PC-9 (cell line): ENCODE results near the gene CEP112. TPM values are rescaled to one million over a fixed set of nuclear protein-coding genes. Genes with fewer than 3 reads are reported as not detected.

ENCODE experiments used
- BruUV-seq: library from RNA; stranded (reverse); fragments of 400-500 nt; replicated peaks from 2 replicates; lab custom pipeline; 2021; lab: Mats Ljungman, UMichigan
- CTCF ChIA-PET: fragments of 300-600 bp; sonication (Branson Sonifier 250); formaldehyde crosslinking; loops from one replicate; lab custom pipeline; 2022; ENCODE audit warnings: antibody characterized with exemption; lab: Charles Lee
- POLR2A ChIA-PET: fragments of 300-600 bp; sonication (Branson Sonifier 250); formaldehyde crosslinking; loops from one replicate; lab custom pipeline; 2022; ENCODE audit warnings: antibody characterized with exemption; ENCODE audit not compliant: unreplicated experiment; lab: Charles Lee
- DNase-seq, 2 experiments: peaks; one replicate each; pipeline versions ENCODE4 v3.0.0 to v3.0.0-alpha.2; 2015 to 2022; ENCODE audit warnings: mixed read lengths in 1 of 2
- H2AFZ ChIP-seq: fragments of 200-600 bp; sonication (generic); 2 replicates; pipeline ENCODE4 v1.8.1; 2017; ENCODE audit warnings: antibody characterized with exemption
- H3F3A ChIP-seq: fragments of 200-600 bp; sonication (generic); 2 replicates; pipeline ENCODE4 v1.8.1; 2017; ENCODE audit warnings: antibody characterized with exemption, mild to moderate bottlenecking, low read depth; ENCODE audit not compliant: insufficient read depth
- H3K27ac ChIP-seq: fragments of 200-600 bp; sonication (generic); 2 replicates; pipeline ENCODE4 v1.6.1; 2016; ENCODE audit warnings: mixed run types
- H3K27me3 ChIP-seq: fragments of 200-600 bp; sonication (generic); 2 replicates; pipeline ENCODE4 v1.6.1; 2016; ENCODE audit warnings: low read depth, mixed run types; ENCODE audit not compliant: insufficient read depth
- H3K36me3 ChIP-seq: fragments of 200-600 bp; sonication (generic); 2 replicates; pipeline ENCODE4 v1.6.1; 2016; ENCODE audit warnings: low read depth, mixed run types
- H3K4me1 ChIP-seq: fragments of 200-600 bp; sonication (generic); replicated peaks from 2 replicates; pipeline ENCODE4 v1.6.1; 2016; ENCODE audit warnings: mixed run types; ENCODE audit not compliant: insufficient read depth
- H3K4me2 ChIP-seq: fragments of 200-600 bp; sonication (generic); 2 replicates; pipeline ENCODE4 v1.6.1; 2017; ENCODE audit warnings: mixed run types
- H3K4me3 ChIP-seq: fragments of 200-600 bp; sonication (generic); 2 replicates; pipeline ENCODE4 v1.6.1; 2016; ENCODE audit warnings: mixed run types
- H3K79me2 ChIP-seq: fragments of 200-600 bp; sonication (generic); 2 replicates; pipeline ENCODE4 v1.6.1; 2017; ENCODE audit warnings: low read depth, mixed run types
- H3K9me2 ChIP-seq: fragments of 200-600 bp; sonication (generic); 2 replicates; pipeline ENCODE4 v1.8.1; 2017; ENCODE audit warnings: mild to moderate bottlenecking; ENCODE audit not compliant: insufficient read depth
- H3K9me3 ChIP-seq: fragments of 200-600 bp; sonication (generic); 2 replicates; pipeline ENCODE4 v1.8.1; 2016; ENCODE audit warnings: low read depth; ENCODE audit not compliant: insufficient read depth
- H4K20me1 ChIP-seq: fragments of 200-600 bp; sonication (generic); 2 replicates; pipeline ENCODE4 v1.8.1; 2017; ENCODE audit not compliant: insufficient read depth
- EZH2 ChIP-seq: fragments of 200-600 bp; sonication (generic); IDR thresholded peaks from 2 replicates; pipeline ENCODE4 v1.8.0; 2017; ENCODE audit warnings: antibody characterized with exemption, low read depth
- intact Hi-C: fragments of 100-400 bp; cut with micrococcal nuclease; formaldehyde crosslinking; loops from one replicate; pipeline ENCODE4 v1.10.0; 2022; ENCODE audit not compliant: unreplicated experiment
- total RNA-seq: library from RNA; stranded (reverse); gene quantifications from 2 replicates; pipeline ENCODE4 v1.2.3, GENCODE V29; 2021
- TF ChIP-seq, protein P1 (sequence below): fragments of 200-600 bp; sonication (generic); conservative IDR thresholded peaks from 2 replicates; pipeline ENCODE4 v1.6.1; 2017; ENCODE audit warnings: mixed run types, antibody characterized with exemption, mild to moderate bottlenecking, moderate library complexity

The CEP112 gene
- total RNA-seq, 1 experiment from 2014 or later: 4.3 TPM

GRCh38 chr17:65711671-65712276, 480.2 kb downstream of the CEP112 start:
- BruUV-seq: no TSS peak
- ChIA-PET CTCF (no interaction called here), POLR2A (no interaction called here)
- Histone ChIP-seq H4K20me1 (no peaks in the 10 kb centered on the region), H3K4me1 (no peaks in the 10 kb centered on the region), H3F3A (no peaks in the 10 kb centered on the region), H3K9me2 (no peaks in the 10 kb centered on the region), H3K79me2 (no peaks in the 10 kb centered on the region), H3K9me3 (no peaks in the 10 kb centered on the region), H3K27me3 (no peaks in the 10 kb centered on the region), H2AFZ (no peak overlapping the region), H3K4me2 (no peak overlapping the region), H3K4me3 (no peak overlapping the region), H3K27ac (no peak overlapping the region), H3K36me3 (no peaks in the 10 kb centered on the region)
- intact Hi-C loops: no loop called here
- no peak for DNase-seq
- TF ChIP-seq, protein P1, sequence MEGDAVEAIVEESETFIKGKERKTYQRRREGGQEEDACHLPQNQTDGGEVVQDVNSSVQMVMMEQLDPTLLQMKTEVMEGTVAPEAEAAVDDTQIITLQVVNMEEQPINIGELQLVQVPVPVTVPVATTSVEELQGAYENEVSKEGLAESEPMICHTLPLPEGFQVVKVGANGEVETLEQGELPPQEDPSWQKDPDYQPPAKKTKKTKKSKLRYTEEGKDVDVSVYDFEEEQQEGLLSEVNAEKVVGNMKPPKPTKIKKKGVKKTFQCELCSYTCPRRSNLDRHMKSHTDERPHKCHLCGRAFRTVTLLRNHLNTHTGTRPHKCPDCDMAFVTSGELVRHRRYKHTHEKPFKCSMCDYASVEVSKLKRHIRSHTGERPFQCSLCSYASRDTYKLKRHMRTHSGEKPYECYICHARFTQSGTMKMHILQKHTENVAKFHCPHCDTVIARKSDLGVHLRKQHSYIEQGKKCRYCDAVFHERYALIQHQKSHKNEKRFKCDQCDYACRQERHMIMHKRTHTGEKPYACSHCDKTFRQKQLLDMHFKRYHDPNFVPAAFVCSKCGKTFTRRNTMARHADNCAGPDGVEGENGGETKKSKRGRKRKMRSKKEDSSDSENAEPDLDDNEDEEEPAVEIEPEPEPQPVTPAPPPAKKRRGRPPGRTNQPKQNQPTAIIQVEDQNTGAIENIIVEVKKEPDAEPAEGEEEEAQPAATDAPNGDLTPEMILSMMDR: no peak
- TF ChIP-seq EZH2: no peak

DNA sequence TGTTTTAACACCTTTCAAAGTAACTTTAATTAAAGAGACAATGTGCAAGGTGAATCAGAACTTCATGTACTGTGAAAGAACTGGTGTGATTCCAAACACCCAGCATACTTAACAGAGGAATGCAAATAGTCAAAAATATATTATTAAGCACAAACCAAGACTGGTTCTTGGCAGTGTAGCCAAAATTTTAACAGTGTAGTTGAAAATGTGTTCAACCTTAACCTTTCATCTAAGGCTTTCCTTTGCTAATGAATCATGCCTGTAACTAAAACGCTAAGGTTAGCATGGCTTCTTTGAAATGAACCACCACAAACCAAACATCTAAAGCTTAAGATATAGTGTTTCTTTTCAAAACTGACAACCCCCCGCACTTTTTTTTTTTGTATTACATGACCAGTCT, 484.2 kb downstream of the CEP112 start:
- H3K27ac ChIP-seq: no peak overlapping the region
- no peaks in the 10 kb centered on the region for H3K9me2 ChIP-seq
- no peaks in the 10 kb centered on the region for H3K79me2 ChIP-seq
- ChIA-PET POLR2A (no interaction called here), CTCF (no interaction called here)
- no peaks in the 10 kb centered on the region for H3K27me3 ChIP-seq
- intact Hi-C loops: no loop called here
- no peaks in the 10 kb centered on the region for H3K4me1 ChIP-seq
- no peak overlapping the region for H3K4me2 ChIP-seq
- no peak for DNase-seq
- H2AFZ ChIP-seq: no peak overlapping the region
- H4K20me1 ChIP-seq: no peaks in the 10 kb centered on the region
- no peaks in the 10 kb centered on the region for H3K9me3 ChIP-seq
- no TSS peak for BruUV-seq
- H3K4me3 ChIP-seq: no peak overlapping the region
- no peaks in the 10 kb centered on the region for H3K36me3 ChIP-seq
- TF ChIP-seq, protein P1: no peak
- no peak for TF ChIP-seq EZH2
- no peaks in the 10 kb centered on the region for H3F3A ChIP-seq

- Histone ChIP-seq H2AFZ (no peak overlapping the region), H3K9me2 (no peaks in the 10 kb centered on the region), H3K79me2 (no peaks in the 10 kb centered on the region), H3K4me2 (no peak overlapping the region), H3K27ac (no peak overlapping the region), H3F3A (no peaks in the 10 kb centered on the region), H3K27me3 (no peaks in the 10 kb centered on the region), H3K4me3 (no peak overlapping the region), H3K36me3 (no peaks in the 10 kb centered on the region), H4K20me1 (no peaks in the 10 kb centered on the region), H3K9me3 (no peaks in the 10 kb centered on the region), H3K4me1 (no peaks in the 10 kb centered on the region)
- ChIA-PET CTCF (no interaction called here), POLR2A (no interaction called here)
- BruUV-seq: no TSS peak
- intact Hi-C loops: no loop called here
- DNase-seq: no peak
- TF ChIP-seq, protein P1: no peak
- TF ChIP-seq EZH2: no peak
Measured at GRCh38 chr17:65704731-65705130, 487.2 kb downstream of the CEP112 start.
